Stimulated activated CD8-positive, alpha-beta memory T cell treated with anti-CD3 and anti-CD28 coated beads, Interleukin-7, amount 100 ng/mL, for 24 hours (primary cell): ENCODE data around the gene DDX27.

ENCODE experiments used
- DNase-seq: peaks from one replicate; pipeline ENCODE4 v3.0.0-alpha.2; 2020; ENCODE audit warnings: low read depth

DDX27 gene

DNA sequence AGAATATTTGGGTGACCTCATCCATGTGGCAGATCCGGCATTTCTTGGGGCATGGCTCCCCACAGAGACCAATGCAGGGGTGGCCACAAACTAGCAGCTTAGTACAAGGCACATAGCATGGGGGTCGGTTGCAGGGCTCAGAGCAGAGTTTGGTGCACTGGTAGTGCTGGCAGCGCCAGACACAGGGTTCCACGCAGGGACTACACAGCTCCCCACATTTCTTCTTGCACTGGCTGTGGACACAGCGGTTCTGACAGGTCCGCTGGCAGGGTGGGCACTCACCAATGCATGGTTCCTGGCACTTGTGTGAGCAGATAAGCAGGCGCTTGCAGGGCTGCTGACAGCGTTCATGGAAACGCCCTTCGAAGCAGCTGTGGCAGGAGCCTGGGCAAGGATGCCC is 29.1 kb downstream of the DDX27 start:
- DNase-seq: no peak

DNA sequence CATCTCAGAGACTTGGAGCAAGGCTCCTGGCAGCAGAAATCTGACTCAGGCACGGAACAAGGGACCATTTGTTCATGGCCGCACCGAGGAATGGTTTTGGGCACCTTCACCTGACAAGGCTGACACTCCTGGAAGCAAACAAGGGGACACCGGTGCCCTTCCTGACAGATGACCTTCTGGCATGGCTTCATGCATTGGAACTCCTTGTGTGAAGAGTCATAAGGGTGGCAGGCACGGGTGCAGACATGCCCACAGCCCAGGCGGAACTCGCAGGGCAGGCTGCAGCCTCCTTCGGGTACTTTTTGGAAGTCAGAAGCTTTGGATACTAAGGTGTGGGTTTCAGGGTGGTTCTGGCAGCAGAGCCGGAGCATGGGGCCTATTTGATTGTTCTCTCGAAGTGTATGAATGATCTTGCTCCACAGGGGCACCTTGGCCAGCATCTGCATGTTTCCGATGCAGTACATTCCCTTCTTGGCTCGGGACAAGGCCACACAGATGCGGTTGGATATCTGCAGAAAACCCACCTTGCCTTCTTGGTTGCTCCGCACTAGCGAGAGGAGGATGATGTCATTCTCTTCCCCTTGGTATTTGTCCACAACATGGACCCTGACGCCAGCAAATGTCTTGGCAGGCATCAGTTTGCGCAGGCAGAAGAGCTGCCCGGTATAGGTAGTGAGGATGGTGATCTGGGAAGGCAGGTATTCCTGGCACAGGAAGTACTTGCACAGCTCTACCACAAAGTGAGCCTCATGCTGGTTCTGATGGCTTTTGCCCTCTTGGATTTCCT is 29.9 kb downstream of the DDX27 start:
- DNase-seq: no peak

DNA sequence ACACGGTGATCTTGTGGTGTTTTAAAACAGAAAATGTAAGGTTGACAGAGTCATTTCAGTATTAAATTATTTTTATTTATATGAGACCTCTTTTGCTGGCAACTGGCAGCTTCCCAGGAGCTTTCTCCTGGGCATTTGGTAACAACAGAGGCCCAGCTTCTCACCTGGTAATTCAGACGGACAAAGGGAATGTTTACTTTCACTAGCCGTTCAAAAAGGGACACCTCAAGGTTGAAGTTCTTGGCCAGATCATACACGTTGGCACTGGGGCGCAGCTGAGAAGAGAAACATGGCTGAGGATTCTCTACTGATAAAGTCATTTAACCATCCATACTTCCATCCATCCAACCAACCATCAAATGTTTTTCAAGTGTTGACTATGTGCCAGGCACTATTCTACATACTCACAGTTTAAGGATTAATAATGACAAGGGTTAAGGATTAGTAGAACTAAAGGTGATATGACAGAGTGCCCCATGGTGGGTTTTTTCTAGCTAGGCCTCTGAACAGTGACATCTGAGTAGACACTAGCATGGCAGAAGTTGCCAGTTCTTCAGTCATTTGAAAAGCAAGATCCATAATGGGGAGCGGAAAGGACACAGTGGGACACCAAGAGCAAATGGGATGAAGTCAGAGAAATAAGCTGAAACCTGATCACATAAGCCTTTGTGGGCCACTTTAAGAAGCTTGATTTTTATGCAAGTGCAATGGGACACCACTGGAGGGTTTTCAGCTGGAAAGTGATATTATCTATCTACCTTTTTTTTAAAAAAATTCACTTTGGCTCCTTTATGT is 33.5 kb downstream of the DDX27 start:
- no peak for DNase-seq

DNA sequence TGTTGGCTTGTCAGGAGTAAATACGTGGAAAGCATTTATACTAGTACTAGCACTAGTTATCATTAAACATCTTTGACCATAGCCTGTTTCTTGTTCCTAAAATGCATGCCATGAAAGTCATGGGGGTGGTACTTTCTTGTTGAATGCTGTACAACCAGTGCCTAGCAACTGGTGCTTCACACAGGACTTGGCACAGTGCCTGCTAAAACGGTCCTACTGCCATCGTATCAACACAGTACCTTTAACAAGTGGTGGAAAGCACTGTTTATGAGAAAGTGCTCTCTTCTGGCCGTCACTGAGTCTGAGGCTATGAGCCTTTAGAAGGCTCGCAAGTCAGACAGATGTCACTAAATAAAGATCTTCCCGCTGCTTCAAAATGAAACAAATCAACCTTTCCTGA is 37.0 kb downstream of the DDX27 start:
- DNase-seq: no peak

DNA sequence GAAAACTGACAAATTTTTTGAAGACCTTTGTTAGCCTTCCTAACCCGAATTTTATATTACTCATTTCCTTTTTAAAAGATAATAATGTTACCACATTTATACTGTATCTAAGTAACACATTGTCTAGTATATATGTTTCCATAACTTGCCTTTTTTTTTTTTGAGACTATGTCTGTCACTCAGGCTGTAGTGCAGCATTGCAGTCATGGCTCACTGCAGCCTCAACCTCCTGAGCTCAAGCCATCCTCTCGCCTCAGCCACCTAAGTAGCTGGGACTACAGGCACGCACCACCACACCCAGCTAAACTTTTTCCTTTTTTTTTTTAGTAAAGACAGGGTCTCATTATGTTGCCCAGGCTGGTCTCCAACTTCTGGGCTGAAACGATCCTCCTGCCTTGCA is 40.1 kb downstream of the DDX27 start:
- DNase-seq: no peak

DNA sequence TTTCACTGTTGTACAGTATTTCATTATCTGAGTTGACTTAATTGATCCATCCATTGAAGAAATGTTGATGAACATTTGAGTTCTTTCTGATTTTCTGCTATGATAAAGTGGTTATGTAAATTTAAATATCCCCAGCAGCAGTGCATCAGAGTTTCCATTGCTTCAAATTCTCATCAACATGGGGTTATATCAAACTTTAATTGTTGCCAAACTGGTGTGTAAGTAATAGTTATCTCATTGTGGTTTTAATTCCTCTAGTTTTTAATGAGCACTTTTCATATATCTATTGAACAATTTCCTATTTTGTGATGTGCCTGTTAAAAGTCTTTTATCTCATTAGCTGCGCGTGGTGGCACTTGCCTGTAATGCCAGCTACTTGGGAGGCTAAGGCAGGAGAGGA is 40.6 kb downstream of the DDX27 start:
- no peak for DNase-seq

DNA sequence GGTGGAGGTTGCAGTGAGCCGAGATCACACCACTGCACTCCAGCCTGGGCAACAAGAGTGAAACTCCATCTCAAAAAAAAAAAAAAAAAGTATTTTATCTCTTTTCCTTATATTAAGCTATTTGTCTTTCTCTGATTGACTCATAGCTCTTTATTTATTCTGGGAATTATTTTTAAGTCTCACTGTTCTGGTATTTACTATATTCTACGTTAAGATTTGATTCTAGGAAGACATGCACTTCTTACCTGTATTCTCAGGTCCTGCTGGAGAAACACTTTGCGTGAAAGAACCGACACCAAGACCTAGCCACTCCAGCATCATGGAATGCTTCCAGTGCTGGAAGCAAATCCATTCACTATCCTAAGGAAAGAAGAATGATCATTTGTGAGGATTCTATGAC is 41.0 kb downstream of the DDX27 start:
- no peak for DNase-seq

DNA sequence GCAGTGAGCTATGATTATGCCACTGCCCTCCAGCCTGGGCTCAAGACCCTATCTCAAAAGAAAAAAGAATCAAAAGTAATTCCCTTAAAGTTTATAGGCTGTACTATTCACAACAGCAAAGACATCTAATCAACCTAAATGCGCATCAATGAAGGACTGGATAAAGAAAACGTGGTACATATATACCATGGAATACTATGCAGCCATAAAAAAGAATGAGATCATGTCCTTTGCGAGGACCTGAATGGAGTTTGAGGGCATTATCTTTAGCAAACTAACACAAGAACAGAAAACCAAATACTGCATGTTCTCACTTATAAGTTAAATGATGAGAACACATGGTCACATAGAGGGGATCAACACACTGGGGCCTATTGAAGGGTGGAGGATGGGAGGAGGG is 42.0 kb downstream of the DDX27 start:
- no peak for DNase-seq

DNA sequence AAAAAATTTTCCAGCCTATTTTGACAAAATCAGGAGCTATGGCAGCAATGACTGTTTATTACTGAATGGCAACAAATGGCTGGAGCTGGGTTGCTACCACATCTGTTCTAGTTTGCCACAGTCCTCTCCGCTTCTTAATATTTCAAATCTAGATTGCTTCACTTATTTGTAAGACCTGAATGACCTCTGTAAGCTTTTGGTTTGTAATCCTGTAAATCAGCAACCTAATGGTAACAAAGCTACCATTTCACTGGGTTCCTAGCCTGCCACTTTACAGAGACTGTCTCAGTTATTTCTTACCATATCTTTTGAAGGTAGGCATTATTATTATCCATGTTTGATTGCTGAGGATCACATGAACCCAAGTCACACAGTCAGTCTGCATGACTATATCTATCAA is 43.2 kb downstream of the DDX27 start:
- no peak for DNase-seq

DNA sequence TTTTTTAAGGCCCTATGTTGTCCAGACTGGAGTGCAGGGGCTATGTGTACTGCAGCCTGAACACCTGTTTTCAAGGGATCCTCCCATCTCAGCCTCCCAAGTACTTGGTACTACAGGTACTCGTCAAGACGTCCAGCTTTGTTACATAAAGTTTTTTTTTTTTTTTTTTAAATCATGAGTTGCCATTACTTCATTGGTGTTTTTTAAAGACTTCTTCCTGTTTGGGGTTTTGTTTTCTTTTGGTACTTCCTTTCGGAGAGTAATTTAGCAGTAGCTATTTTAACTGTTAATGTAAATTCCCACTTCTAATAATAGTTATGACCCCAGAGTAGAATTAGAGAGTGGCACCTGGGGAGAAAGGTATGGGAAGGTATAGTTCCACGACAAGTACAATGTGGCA is 48.1 kb downstream of the DDX27 start:
- no peak for DNase-seq

DNA sequence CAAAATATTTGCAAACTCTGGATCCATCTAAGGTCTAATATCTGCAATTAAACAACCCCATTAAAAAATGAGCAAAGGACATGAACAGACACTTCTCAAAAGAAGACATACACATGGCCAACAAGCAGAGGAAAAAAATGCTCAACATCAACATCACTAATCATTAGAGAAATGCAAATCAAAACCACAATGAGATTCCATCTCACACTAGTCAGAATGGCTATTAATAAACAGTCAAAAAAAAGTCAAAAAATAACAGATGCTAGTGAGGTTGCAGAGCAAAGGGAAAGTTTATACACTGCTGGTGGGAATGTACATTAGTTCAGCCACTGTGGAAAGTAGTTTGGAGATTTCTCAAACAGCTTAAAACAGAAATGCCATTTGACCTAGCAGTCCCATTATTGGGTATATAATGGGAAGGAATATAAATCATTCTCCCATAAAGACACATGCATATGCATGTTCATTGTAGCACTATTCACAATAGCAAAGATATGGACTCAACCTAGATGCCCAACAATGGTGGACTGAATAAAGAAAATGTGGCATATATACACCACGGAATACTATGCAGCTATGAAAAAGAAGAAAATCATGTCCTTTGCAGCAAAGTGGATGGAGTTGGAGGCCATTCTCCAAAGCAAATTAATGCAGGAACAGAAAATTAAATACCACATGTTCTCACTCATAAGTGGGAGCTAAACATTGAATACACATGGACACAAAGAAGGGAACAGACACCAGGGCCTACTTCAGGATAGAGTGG is 49.6 kb downstream of the DDX27 start:
- DNase-seq: no peak

DNA sequence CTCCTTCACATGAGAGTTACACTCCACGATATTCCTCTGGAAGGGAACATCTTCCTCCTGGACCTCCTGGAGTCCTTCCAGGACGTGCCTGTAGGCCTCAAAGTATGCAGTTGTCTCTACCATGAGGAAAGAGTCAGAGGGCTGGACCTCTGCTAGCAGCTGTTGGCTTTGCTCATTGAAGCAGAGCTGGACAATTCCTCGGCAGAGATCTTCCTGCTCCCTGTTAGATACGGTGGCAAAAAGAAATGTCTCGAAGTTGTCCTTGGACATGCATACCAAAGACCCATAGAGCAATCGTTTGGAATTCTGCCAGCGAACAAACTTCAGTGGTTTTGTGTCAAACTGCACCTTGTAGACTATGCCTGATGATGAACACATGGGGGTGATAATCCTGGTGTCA is 51.0 kb downstream of the DDX27 start:
- DNase-seq: no peak

DNA sequence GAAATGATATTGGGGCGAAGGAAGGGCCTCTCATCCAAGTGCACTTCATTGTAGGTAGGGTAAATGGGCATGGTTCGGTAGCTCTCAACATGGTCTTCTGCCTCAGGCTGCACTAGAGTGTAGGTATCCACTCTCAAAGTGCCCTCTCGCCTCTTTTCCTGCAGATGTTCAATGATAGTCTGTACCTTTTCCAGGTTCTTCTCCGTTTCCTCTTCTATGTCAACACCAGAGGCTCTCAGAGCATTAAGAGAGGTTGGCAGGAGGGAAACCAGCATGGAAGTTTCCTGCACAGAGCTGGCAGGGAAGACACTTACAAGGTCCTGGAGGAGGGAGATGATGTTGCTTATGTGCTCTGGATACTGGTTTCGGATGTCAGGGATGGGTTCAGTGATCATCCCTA is 51.5 kb downstream of the DDX27 start:
- DNase-seq: no peak

DNA sequence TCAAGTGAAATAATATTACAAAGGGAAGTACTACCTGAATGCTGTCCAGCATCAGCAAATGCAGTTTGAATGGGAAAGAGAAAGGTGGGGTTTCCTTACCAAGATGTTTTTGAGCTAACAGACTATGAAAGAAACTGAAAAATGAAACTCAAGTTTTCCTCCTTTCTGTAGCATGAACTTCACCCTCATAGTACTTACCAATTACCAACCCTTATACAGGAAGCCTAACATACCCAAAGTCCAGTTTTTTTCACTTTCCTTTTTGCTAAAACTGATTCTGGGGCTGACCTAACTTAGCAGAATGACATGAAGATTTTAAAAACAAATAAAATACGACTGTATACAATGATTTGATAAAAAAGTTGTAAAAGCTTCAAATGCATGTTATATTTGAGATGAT is 53.4 kb downstream of the DDX27 start:
- no peak for DNase-seq

DNA sequence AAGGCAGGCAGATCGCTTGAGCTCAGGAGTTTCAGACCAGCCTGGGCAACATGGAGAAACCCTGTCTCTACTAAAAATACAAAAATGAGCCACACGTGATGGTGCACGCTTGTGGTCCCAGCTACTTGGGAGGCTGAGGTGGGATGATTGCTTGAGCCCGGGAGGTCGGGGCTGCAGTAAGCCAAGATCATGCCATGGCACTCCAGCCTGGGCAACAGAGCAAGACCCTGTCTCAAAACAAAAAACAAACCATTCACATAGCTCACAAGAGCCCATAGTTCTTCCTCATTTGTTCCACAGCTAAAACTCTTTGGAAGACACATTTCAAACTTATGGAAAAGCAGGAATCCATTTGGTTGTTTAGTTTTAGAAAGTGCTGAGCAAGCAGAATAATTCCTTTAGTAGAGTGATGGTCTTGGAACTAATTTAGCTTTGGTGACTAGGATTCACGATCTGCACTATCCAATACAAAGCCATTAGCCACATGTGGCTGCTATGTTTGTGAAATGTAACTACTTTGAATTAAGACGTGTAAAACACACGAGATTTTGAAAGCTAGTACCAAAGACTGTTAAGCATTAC is 54.6 kb downstream of the DDX27 start:
- DNase-seq: no peak

DNA sequence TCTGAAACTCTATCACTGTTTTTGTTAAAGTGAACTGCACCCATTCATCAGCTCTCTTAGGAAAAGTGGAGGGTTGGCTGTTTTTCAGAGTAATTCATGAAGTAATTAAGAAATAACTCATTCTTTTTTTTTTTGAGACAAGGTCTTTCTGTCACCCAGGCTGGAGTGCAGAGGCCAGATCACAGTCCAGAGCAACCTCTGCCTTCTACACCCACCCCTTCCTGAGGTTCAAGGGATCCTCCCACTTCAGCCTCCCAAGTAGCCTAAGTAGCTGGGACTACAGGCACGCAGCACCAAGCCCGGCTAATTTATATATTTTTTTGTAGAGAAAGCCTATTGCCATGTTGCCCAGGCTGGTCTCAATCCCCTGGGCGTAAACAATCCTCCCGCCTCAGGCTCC is 56.0 kb downstream of the DDX27 start:
- no peak for DNase-seq

DNA sequence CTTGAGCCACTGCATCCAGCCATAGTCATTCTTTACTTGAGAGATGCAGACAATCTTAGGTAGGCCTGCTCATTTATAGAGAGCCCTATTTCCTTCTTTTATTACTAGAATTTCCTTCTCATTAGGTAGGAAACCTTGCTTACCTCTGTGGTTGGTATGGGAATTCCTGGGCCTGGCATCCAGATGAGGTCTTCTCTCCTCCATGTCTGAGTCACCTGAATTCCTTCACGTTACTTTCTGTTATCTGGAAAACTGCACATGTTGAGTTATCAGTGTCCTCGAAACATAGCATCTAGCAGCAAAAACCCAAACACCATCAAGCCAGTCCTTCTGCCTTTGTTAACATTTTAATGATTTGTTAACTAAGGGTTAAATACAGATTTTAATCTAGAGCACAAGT is 56.4 kb downstream of the DDX27 start:
- no peak for DNase-seq

DNA sequence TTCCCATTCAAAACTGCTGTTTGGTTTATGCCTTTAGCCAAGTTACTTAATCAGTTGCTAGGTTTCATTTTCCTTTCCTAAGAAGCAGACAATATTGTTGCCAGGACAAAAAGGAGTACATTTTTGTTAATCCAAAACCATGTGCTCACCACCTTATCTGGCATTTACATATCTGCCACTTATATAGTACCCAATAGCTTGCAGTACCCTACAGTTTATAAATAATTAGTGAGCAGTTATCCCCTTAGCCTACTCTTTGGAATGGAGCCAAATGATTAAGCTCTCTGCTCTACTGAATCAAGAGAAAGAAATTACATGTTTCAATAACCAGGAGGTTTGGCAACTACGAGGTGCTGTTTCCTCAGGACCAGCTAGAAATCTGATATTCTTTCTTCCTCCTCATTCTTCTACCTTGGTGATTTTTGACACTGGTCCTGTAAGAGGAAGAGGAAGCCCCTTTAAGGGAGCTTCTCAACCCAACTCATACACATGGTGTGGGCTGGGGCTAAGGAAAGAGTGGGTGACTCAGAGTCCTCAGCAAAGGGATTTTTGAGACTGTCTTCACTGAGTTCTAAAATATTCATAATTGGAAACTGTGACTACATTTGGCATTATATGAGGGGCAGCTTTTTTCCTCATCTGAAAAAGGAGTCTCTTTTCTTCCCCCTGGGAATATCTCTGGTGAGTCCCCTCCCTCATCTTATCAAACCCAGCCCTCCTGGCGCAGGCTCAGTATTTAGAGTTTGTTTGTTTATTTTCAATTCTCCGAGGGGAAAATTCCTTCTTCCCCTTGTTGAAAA is 57.1 kb downstream of the DDX27 start:
- DNase-seq: no peak

DNA sequence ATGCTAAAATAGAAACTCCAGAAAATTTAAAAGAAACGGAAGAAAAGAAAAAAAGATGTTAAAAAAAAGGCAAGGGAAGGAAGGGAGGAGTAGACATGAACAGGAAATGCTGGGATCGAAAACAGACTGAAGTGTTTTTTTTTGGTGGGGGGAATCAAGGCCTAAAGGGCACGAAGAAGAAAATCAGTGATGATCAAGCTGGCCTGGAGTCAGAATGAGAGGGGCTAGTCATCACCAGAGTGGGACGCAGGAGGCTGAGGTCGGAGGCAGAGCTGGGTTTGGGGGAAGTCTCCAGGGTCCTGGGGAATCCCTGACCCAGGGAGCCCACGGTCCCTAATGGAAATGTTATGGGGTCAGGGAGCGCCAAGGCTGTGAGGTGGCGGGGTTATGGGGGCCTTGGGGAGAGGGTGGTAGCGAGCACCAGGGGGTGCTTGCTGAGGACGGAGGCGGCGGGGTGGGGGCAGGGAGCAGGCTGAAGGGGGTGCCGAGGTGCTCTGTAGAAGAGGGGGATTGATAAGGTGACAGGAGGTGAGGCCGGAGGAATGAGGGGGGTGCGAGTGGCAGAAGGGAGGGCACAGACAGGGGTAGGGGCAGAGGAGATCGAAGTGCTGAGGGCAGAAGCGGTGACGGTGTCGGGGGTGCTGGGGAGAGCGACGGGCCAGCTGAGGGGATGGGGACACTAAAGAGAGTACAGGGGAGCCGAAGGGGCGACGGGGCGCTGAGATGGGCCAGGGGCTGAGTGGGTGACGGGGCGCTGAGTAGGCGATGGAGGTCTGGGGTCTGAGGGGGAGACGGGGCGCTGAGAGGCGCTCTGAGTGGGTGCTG is 58.0 kb downstream of the DDX27 start:
- DNase-seq: no peak

DNA sequence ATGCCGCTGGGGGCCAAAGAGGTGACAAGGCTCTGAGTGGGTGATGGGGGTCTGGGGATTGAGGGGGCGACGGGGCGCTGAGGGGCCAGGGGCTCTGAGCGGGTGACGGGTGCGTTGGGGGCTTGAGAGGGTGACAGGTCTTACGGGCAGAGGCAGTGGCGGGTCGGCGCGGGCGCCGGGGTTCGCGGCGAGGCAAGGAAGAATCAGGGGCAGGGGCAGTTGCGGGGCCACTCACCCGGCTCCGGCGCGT is 58.5 kb downstream of the DDX27 start:
- DNase-seq: no peak
